GM19438 (cell line): ENCODE results near the gene OOSP3.
"Not testable (repeated sequence)": the region's sequence is repeated elsewhere in the genome, so short reads cannot be mapped to it uniquely, and the experiment has no call there.

Experiments
- ATAC-seq: cut with Tn5 transposase; IDR thresholded peaks from one replicate; pipeline ENCODE4 v1.9.1; 2021; ENCODE audit warnings: low read depth; ENCODE audit not compliant: unreplicated experiment

The OOSP3 gene

GRCh38 chr11:59875856-59876519, 2.6 kb upstream of the OOSP3 start:
- ATAC-seq: no peak

DNA sequence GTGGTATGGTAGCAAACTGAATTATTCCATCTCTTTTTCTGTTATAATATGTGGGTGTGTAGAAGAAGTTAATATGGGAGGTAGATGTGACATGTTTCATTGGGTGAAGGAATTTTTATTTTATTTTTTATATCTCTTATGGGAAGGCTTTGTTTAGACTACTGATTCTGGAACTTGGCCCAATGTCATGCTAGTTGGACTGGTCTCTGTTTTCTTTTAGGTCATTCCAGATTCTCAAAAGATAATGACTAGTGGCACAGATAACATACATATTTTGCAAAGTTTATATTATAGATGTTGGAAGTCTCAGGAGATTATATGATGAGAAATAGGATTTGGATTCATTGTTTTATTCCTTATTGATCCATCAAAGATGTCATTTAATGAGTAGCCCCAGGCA, 1.3 kb upstream of the OOSP3 start:
- no peak for ATAC-seq

- ATAC-seq: no peak
These were observed 798 bp upstream of the OOSP3 start for GRCh38 chr11:59877784-59878183.

- ATAC-seq: no peak
These were observed 985 bp downstream of the OOSP3 start for GRCh38 chr11:59879567-59879966.

- ATAC-seq: no peak
These were observed 5.0 kb downstream of the OOSP3 start for GRCh38 chr11:59883597-59883996.

DNA sequence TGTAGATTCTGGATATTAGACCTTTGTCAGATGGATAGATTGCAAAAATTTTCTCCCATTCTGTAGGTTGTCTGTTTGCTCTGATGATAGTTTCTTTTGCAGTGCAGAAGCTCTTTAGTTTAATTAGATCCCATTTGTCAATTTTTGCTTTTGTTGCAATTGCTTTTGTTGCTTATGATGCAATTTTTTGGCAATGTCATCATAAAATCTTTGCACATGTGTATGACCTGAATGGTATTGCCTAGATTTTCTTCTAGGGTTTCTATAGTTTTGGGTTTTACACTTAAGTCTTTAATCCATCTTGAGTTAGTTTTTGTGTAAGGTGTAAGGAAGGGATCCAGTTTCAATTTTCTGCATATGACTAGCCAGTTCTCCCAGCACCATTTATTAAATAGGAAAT, 8.6 kb downstream of the OOSP3 start:
- not testable (repeated sequence) for ATAC-seq

DNA sequence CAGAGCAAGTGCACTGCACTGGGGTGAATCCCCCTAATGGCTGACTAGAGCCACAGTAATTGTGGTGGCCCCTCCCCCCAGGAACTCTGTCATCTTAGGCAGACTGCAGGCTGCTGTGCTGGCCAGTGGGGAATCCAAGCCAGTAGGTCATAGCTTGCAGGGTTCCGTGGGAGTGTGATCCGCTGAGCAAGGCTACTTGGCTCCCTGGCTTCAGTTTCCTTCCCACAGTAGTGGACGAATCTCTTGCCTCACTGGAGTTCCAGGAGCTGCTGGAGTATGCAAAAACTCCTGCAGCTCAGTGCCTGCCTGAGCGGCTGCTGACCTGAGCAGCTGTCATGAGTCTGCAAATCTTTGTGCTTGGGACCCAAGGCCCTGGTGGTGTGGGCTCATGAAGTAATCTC, 13.2 kb downstream of the OOSP3 start:
- no peak for ATAC-seq

DNA sequence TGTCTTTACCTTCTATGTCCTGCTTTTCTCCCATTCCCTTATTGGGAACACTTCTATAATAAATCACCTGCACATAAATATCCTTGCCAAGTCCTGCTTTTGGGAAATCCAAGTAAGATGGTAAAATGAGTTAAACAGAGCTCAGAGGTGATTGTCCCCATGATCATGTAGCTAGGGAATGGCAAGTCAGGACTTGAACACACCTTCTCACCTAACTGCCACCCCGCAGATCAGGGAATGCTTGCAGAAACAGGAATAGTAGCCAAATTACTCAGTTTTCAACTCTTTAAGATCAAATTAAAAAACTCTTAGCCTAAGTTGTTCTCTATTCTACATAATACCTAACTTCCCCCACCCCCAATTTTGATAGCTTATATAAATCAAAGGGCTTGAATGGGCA, 16.0 kb downstream of the OOSP3 start:
- no peak for ATAC-seq

- no peak for ATAC-seq
These were observed 19.5 kb downstream of the OOSP3 start for GRCh38 chr11:59898046-59898445.

- ATAC-seq: no peak
These were observed 20.1 kb downstream of the OOSP3 start for GRCh38 chr11:59898650-59899049.

DNA sequence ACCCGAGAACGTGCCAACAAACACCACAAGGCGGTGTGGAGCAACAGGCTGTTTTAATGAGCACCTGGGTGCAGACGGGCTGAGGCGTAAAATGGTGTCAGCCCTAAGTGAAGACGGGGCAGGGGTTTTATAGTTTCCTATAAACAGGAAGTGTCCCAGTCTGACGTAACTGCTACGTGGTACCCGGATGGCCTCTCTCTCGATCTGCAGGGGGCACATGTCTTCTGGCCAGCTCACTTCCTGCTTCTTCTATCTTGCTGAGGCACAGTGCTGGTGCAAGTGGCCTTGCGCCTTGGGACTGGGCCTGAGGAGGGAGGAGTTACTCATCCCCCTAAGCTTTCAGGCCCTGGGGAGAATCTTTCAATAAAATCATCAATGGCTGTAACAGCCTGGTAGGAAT, 20.9 kb downstream of the OOSP3 start:
- ATAC-seq: no peak

DNA sequence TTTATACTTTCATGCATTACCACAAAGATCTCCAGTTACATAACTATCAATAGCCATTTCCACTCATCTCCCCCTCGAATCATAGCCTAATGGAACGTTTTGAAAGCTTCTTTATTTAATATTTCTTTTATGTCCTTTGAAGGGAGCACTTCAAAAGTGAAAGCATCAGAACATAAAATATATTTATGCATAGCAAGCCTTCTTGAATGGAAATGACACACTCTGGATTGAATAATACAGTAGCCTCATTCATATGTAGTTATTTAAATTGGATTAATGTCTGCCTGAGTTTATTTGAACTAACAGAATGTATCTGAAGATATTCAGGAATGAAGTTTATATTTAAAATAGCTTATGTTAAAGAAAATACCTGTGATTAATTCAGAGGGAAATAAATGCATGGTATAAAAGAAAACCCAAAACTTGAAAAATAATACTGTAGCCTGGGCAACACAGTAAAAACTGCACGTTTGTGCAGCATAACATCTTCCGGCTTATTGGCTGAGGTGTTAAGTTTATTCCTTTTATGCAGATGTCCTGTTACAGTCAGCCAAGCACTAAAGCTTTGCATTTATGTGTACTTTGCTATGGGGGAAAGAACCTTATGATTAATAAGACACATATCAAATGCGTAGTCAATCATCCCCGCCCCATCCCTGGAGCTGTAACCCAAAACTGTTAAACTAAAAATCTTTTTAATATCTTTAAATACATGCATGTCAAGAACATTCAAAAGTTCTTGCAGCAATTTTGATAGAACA, 22.0 kb downstream of the OOSP3 start:
- ATAC-seq: no peak

DNA sequence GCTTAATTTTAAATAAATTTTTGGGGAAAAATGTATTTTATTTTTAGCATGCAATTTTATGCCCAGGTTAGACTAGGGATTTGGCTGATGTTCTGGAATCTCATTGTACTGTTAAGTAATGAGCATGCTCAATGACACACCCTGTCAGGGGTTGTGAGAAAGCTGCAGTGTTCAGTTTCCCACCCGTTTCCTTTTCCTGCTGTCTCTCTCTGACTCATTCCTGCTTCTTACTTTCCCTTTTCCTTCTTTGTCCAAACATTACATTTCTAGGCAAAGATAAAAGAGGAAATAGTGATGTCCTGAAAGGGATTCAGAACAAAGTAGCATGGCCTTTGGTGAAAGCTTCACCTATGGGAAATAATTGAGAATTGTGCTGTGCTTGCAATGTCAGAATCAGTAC, 22.7 kb downstream of the OOSP3 start:
- no peak for ATAC-seq

GRCh38 chr11:59903569-59903968, 25.0 kb downstream of the OOSP3 start:
- ATAC-seq: not testable (repeated sequence)

DNA sequence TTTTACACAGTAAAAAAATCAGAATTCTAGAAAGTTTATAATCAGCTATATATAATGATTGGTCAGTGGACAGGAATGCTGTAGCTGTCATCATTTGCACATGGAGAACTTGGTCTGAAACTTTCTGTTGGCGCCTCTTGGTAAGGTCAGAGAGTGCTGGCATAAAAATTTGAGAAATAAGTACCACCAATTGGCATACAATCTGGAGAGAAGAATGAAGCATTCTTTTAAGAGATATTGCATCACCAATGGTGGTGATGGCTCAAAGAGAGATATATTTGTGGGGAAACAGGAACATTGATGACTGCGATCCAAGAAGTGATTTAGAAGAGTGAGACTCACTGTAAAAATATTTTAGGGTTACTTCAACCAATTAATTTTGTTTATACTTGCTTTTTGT, 39.9 kb downstream of the OOSP3 start:
- no peak for ATAC-seq

- ATAC-seq: no peak
These were observed 40.5 kb downstream of the OOSP3 start for GRCh38 chr11:59918987-59919589.

DNA sequence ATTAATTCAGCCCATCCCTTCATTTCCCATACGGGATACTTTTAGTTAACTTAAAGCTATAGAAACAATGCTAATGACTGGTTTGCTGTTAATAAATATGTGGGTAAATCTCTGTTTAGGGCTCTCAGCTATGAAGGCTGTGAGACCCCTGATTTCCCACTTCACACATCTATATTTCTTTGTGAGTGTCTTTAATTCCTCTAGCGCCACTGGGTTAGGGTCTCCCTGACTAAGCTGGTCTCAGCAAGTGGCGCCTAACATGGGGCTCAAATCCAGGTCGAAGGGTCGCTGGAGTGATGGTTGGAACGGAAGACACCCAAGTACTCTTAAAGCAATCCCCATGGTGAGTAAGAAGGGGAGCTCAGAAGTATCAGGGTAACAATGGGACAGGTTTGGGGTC, 45.2 kb downstream of the OOSP3 start:
- no peak for ATAC-seq

DNA sequence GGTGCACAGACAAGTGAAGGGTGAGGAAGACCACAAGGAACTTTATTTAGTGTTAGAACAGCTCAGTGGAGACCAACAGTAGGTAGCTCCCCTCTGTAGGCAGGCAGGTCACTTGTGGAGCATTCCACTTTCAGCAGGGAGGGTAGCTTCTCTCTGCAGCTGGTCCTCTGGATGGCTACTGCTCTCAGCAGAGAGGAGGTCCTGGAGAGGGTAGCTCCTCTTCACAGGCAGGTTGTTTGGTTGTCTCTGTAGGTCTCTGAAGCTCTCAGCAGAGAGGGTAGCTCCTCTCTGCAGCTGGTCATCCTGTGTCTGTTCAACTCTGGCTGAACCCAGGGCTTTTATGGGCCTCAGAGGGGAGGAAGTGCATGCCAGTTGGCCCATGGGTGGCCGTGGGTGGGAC, 53.1 kb downstream of the OOSP3 start:
- no peak for ATAC-seq

GRCh38 chr11:59938132-59938531, 59.5 kb downstream of the OOSP3 start, which contains the start of gene OOSP1:
TSS of gene OOSP1 (plus strand) at chr11:59938432. CDS start at chr11:59938455, 23 bp downstream.
- ATAC-seq: no peak

DNA sequence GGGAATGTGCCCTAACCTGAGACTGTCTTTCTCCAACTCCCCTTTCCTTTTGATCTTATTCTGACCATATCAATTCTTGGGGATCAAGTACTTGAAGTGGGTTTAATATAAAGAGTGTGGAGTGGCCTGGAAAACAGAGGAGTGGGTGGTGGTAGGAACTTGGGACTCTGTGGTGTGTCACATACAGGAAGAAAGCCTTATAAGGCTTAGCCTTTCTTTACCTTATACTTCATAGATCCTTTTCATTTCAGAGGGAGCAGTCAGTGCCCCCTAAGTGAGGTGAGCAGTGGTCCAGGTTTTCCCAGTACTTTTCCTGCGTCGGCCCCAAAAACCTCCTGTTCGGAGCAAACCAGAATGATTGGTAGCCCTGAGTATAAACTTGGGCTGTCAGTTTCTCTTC, 60.1 kb downstream of the OOSP3 start:
- no peak for ATAC-seq

DNA sequence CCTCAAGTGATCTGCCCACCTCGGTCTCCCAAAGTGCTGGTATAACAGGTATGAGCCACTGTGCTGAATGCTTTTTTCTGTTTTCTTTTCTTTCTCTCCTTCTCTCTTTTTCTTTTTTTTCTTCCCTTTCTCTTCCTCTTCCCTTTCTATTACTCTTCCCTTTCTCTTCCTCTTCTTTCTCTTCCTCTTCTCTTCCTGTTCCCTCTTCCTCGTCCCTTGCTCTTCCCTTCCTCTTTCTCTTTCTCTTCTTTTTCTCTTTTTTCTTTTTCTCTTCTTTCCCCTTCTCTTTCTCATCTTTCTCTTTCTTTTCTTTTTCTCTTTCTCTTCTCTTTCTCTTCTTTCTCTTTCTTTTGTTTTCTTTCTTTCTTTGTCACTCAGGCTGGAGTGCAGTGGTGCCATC, 60.9 kb downstream of the OOSP3 start:
- ATAC-seq: no peak

DNA sequence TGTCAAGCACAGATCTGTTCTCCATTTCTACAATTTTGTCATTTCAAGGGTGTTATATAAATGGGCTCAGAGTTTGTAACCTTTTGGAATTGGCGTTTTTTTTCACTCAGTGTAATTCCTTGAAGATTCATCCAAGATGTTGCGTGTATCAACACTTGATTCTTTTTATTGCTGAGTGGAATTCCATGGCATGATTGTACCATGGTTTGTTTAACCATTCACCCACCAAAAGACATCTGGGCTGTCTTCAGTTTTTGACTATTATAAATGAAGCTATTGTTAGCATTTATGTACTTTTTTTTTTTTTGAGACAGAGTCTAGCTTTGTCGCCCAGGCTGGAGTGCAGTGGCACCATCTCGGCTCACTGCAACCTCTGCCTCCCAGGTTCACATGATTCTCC, 62.5 kb downstream of the OOSP3 start:
- ATAC-seq: no peak
